HG02870 (cell line): ENCODE measurements around the gene NUP85.
A peak's percentile ranks its signal among the peaks of the same experiment; 100 is the strongest.
"Not testable (repeated sequence)": the region's sequence is repeated elsewhere in the genome, so short reads cannot be mapped to it uniquely, and the experiment has no call there.

ENCODE experiments used
- ATAC-seq: cut with Tn5 transposase; IDR thresholded peaks from one replicate; pipeline ENCODE4 v1.9.1; 2021; ENCODE audit warnings: mild to moderate bottlenecking, moderate library complexity; ENCODE audit not compliant: unreplicated experiment

The NUP85 gene

DNA sequence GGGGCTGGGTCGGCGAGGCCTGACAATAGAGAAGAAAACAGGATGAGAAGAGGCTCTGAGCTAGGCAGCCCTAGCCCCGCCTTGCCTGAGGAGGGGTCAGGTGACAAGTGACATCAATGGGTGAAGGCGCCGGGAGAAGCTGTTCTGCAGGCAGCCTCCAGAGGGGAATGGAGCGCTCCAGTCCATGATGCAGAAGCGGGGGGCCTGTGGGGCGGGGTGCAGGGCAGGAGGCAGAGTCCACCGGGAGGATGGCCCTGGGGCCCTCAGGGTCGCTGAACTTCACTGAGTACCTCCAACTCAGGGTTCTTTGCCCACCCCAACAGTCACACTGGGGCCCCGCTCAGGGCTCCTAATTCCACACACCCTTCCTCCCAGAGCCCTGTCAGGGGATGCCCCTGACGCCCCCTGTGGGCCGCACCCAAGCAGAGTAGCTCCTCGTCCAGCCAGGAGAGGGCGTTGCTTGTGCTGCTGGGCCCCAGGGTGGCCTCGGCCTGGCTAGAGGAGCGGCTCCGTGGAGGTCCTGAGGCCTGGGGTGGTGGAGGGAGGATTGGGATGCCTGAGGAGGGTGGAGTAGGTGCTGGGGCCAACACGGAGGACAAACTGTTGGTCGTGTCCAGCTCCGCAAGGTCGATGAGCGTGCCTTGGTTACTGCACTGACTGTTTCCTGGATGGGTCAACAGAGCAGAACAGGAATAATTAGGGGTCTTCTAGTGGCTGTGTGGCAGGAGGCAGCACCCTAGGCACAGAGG, 35.1 kb downstream of the NUP85 start:
- no peak for ATAC-seq

GRCh38 chr17:75241143-75241430, 35.6 kb downstream of the NUP85 start:
- ATAC-seq = no peak

DNA sequence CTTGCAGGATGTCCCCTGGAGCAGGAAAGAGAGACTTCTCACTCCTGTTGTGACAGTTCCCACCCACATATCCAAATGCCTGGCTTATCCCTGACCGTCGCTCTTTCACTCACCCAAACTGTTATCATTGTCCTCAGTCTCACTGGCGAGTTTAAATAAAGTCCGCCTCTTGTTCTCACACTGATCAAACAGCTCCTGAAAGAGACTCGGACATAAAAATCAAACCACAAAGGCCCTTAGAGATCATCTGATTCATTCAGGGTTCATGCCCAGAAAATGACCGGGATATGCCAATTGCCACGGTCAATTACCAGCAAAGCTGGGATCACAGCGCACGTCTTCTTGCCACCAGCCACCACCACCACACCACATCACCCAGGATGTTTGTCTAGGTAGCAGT, 36.0 kb downstream of the NUP85 start:
- no peak for ATAC-seq

DNA sequence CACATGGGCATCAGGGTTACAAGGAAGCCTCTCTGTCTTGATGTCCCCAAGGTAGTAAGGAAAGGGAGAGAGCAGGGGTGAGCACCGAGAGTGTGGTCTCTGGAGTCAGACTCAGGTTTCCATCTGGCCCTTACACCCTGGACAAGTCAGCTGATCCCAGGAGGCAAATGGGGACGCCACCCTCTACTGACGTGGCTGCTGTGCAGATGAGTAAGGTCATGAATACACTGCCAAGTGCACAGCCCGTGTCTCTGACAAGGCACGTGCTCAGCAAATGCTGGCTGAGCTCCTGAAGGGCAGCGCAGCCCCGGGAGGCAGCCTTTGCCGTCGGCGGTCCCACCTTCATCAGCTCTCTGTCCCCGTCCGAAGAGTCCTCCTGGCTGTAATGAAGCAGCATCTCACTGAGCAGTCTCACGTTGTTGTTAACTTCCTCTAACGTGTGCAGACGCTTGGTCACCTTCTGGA, 36.5 kb downstream of the NUP85 start:
- ATAC-seq = no peak

- no peak for ATAC-seq
These were observed 37.1 kb downstream of the NUP85 start for GRCh38 chr17:75242461-75243042.

- ATAC-seq = no peak
These were observed 38.8 kb downstream of the NUP85 start for GRCh38 chr17:75244133-75244866.

GRCh38 chr17:75245011-75245410, 39.5 kb downstream of the NUP85 start:
- no peak for ATAC-seq

GRCh38 chr17:75246404-75246803, 40.9 kb downstream of the NUP85 start:
- ATAC-seq = no peak

DNA sequence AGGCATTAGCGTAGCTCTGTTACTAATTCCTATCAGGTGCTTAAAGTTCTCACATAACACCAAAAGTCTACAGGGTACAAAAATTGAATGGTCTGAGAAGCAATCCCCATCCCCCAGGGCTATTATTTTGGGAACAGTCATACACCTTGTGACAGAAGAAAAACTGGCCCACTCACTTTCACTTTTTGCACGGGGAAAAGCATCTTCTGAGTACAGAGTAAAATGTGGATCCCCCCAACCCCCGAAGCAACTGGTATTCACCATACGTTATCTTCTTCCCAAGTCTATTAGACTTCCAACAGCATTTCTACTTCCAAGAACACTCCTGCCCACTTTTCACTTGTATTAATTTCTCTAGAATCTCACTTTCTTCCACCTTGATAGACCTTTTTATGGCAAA, 44.1 kb downstream of the NUP85 start:
- no peak for ATAC-seq

- ATAC-seq = peak; percentile 80
These were observed 44.6 kb downstream of the NUP85 start for GRCh38 chr17:75250009-75250471.

DNA sequence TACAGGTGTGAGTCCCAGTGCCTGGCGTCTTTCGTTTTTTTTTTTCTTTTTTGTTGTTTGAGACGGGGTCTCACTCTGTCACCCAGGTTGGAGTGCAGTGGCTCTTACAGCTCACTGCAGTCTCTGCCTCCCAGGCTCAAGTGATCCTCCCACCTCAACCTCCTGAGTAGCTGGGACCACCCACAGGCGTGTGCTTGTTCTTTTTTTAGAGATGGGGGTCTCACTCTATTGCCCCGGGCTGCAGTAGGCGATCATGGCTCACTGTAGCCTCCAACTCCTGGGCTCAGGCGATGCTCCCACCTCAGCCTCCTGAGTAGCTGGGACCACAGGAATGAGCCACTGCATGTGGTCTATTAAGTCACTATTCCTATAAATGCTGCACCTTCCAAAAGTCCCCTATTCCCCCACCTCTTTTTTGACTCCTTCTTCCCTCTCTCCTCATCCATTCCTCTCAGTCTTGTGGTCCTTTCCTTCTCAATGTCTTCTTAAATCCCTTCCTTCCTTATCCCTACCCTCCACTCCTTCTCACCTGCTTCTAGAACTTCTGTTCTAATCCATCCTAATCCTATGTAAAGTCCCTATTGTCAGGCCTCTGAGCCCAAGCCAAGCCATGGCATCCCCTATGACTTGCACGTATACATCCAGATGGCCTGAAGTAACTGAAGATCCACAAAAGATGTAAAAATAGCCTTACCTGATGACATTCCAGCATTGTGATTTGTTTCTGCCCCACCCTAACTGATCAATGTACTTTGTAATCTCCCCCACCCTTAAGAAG, 46.7 kb downstream of the NUP85 start:
- no peak for ATAC-seq

DNA sequence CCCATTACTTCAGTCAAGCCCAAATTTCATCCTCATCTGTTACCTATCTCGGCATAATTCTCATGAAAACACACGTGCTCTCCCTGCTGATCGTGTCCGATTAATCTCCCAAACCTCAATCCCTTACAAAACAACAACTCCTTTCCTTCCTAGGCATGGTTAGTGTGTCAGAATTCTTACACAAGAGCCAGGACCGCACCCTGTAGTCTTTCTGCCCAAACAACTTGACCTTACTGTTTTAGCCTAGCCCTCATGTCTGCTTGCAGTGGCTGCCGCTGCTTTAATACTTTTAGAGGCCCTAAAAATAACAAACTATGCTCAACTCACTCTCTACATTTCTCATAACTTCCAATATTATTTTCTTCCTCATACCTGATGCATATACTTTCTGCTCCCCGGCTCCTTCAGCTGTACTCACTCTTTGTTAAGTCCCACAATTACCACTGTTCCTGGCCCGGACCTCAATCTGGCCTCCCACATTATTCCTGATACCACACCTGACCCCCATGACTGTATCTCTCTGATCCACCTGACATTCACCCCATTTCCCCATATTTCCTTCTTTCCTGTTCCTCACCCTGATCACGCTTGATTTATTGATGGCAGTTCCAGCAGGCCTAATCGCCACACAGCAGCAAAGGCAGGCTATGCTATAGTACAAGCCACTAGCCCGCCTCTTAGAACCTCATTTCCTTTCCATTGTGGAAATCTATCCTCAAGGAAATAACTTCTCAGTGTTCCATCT, 50.6 kb downstream of the NUP85 start:
- ATAC-seq = not testable (repeated sequence)

DNA sequence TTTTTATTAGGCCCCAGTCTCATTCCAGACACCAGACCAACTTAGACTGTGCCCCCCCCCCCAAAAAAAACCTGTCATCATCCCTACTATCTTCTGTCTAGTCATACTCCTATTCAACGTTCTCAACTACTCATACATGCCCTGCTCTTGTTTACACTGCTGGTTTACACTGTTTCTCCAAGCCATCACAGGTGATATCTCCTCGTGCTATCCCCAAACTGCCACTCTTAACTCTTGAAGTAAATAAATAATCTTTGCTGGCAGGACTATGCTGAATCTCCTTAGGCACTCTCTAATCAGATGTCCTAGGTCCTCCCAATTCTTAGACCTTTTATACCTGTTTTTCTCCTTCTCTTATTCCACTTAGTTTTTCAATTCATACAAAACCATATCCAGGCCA, 51.7 kb downstream of the NUP85 start:
- ATAC-seq = not testable (repeated sequence)

GRCh38 chr17:75260641-75261335, 55.3 kb downstream of the NUP85 start:
- peak; percentile 20 for ATAC-seq

GRCh38 chr17:75261336-75262111, 56.0 kb downstream of the NUP85 start, which contains the start of the genes GGA3 and MRPS7:
Gene GGA3, minus strand, starts transcription at chr17:75261606. Its CDS starts 19 bp downstream, at chr17:75261587.
Gene MRPS7, plus strand, starts transcription at chr17:75261879. Its CDS starts 22 bp downstream, at chr17:75261901.
- ATAC-seq = peak; percentile 86

GRCh38 chr17:75262112-75262606, 56.7 kb downstream of the NUP85 start:
- ATAC-seq = peak; percentile 17

GRCh38 chr17:75263055-75263454, 57.6 kb downstream of the NUP85 start:
- no peak for ATAC-seq

GRCh38 chr17:75265614-75266315, 60.3 kb downstream of the NUP85 start:
- no peak for ATAC-seq
